GM19438 (cell line): ENCODE measurements around the gene PPP1R14C.

ENCODE experiments used
- ATAC-seq: cut with Tn5 transposase; IDR thresholded peaks from one replicate; pipeline ENCODE4 v1.9.1; 2021; ENCODE audit warnings: low read depth; ENCODE audit not compliant: unreplicated experiment

Gene PPP1R14C

GRCh38 chr6:150243620-150244314 is 100.9 kb downstream of the PPP1R14C start:
- ATAC-seq, result no peak

GRCh38 chr6:150245148-150245935 is 102.5 kb downstream of the PPP1R14C start:
- no peak for ATAC-seq

GRCh38 chr6:150247803-150248202 is 105.0 kb downstream of the PPP1R14C start:
- no peak for ATAC-seq

GRCh38 chr6:150248300-150248699 is 105.5 kb downstream of the PPP1R14C start:
- ATAC-seq, result no peak

DNA sequence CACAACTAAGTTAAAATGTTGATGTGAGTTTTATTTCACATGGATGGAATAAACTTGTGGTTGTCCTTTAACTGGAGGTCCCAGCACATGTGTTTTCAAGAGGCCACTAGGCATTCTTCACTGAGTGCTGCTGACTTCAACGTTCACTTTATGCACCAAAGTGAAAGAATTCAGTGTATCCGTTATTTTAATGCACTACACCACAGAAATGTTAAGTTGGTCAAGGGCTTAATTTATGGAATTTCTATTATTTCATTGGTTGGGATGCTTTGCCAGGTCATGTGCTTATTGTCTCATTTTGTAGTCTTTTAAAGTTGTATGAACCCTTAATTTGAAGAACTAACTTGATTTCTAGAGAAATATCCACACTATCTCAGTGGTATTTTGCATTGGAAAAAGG is 106.4 kb downstream of the PPP1R14C start:
- ATAC-seq, result no peak

DNA sequence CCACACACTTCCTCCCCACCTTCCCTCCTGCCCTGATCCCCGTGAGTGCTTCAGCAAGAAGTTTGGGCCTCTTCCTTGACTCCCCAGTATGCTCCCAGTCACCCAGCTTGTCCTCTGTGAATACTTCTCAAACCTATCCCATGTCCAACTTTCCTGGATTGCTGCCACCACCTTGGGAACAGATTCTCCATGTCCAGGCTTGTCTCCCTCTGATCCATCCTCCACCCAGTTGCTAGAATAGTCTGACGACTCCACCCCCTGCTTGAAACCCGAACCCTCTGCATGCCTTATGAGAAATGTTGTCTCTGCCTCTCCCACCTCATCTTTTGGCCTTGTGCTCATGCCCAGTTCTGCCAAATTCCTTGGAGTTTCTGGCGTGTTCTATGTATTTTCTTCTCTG is 108.0 kb downstream of the PPP1R14C start:
- ATAC-seq, result no peak

DNA sequence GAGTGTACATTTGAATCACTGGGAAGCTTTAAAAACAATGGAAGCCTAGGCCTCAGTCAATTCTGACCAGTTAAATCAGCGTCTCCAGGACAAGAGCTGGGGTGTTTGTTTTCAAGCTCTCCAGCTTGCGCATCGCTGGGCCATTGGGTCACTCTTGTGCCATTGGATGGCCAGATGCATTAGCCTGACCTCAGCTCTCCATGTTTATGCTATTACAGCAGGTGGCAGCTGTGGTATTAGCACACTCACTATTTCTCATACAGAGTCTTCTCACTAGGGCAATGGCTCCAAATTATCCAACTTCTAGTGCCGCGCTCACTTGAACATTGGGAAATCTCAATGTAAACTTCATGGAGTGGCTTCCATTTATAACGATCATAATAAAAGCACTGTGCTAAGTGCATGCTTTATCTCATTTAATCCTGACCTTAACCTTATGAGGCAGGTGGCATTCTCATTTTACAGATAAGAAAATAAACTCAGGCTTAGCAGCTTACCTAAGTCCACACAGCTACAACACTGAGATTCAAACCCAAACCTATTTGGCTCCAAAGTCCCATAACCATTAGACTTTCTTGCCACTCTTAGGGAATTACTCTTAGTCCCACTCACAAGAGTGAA is 108.8 kb downstream of the PPP1R14C start:
- no peak for ATAC-seq

- ATAC-seq, result peak; percentile 56
These were observed 110.0 kb downstream of the PPP1R14C start for GRCh38 chr6:150252714-150253444.

GRCh38 chr6:150253489-150253888 is 110.6 kb downstream of the PPP1R14C start:
- ATAC-seq, result no peak

GRCh38 chr6:150254770-150255169 is 111.9 kb downstream of the PPP1R14C start:
- ATAC-seq, result no peak

DNA sequence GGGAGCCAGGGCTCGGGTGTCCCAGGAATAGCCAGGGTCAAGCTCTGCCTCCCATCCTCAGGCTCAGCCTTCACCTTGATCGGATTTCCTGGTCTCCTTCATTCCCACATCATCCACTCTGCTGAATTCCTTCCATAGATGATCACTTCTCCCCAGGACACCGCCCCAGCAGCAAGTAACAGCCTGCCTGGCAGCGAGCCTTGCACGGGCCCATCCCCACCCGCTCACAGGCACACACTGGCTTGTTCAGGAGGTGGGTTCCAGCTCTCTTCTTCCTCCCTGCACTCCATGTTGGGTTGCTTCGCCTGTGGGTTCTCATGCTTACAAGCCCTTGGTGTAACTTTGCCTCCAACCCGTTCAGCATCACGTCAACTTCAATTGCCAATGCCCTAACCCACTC is 113.0 kb downstream of the PPP1R14C start:
- no peak for ATAC-seq

DNA sequence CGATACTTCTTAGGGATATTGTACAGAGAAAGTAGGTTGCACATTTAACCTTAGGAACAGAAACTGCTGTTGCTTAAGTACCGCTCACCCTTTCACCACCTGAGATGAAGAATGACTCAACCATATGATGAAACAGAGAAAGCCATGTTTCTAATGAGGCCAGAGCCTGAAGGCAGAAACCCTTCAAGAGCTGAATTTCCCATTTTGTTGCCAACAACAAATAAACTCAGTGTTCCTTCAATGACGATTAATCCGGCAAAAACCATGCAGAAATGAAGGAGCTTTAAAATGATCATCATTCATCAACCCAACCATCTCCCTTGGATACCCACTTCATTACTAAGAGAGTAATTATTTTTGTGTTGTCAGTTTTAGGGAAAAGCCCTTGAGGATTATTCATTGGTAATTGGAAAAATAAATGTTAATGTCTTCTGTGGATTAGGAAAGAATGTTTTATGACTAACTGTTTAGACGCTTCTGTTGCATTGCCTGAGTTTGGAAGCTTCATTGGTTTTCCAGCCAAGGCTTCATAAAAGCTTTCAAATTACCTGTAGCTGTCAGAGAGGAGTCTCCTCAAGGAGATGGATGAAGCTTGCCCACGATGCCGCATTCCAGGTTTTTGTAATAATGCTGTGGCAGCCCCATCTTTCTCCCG is 113.9 kb downstream of the PPP1R14C start:
- no peak for ATAC-seq

DNA sequence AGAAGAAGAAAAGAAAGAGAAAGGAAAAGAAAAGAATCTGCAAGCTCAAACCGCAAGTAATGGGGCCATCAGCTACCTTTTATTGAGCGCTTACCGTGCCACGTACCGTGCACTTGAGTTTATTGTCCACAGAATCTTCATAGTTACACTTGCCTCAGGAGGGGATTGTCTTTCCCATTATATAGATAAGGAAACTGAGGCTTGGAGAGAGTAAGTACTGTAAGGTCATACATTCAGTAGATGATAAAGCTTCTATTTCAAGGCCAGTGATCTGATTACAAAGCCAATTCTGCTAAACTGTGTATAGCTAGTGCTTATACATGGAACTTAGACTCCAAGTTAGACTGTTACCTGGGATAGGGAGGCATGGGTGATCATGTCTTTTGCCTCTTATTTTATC is 115.5 kb downstream of the PPP1R14C start:
- no peak for ATAC-seq

- ATAC-seq, result no peak
These were observed 118.1 kb downstream of the PPP1R14C start for GRCh38 chr6:150260931-150261330.

GRCh38 chr6:150261997-150262697 is 119.3 kb downstream of the PPP1R14C start:
- ATAC-seq, result no peak

DNA sequence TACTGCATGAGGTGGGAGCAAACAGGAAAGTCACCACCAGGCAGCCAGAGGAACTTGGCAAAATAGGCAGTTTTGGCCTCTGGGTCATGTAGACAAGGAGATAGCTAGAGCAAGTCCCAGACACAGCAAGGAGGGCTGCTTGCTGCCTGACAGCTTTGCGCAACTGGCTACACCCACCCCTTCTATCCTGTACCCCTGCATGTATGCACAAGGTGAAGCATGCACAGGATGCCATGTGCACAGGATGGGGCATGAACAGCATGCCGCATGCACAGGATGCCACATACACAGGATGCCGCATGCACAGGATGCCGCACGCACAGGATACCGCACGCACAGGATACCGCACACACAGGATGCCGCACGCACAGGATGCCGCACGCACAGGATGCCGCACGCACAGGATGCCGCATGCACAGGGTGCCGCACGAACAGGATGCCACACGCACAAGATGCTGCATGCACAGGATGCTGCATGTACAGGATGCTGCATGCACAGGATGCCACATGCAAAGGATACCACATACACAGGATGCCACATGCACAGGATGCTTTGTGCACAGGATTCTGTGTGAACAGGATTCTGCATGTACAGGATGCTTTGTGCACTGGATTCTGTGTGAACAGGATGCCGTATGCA is 121.0 kb downstream of the PPP1R14C start:
- ATAC-seq, result no peak

DNA sequence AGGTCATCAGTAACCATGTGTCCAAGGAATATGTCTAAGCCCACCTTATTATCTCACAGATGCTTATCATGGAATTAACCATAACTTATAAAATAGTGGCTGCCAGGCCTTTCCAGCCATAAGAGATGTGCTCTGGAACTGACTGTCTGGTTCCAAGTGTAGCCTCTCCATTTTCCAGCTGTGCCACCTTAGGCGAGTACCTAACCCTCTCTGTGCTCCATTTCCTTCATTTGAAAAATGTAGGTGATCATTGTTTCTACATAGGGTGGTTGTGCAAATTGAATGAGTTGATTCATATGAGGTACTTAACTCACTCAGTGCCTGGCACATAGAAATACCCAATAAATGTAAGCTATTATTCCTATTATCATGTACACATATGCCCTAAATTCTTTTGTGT is 123.5 kb downstream of the PPP1R14C start:
- ATAC-seq, result no peak

DNA sequence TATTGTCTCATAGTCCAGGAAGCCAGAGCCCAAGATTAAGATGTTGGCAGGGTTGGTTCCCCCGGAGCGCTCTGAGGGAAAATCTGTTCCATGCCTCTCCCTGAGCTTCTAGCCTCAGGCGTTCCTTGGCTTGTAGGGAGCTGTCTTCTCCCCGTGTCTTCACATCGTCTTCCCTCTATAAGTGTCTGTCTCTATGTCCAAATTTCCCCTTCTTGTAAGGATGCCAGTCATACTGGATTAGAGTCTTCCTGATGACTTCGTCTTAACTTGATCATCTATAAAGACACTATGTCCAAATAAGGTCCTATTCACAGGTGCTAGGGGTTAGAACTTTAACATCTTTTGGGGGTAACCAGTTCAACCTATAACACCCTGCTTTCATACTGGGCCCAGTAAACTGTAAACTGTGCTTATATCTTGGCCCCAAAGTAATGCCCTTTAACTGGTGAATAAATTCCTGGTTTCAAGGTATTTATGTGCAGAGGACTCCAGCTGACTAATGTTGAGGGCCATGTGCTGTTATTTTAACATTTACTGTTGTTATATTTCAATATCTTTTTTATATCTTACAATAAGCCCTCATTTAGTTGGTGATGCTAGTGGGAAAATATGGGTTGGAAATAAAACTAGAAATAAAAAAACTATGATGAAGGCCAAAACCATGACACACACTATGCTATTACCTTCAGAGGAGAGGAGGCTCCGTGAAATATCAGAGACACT is 124.3 kb downstream of the PPP1R14C start:
- no peak for ATAC-seq
